ENCODE data around the gene ACTL6B. TPM values are rescaled to one million over a fixed set of nuclear protein-coding genes. Genes with fewer than 3 reads are reported as not detected.

Gene ACTL6B
- total RNA-seq, 6 experiments from 2014 or later: not detected

- H3K9me3 Mint-ChIP-seq: no peaks in the 10 kb centered on the region
Measured at GRCh38 chr7:100641860-100642533, 14.3 kb downstream of the ACTL6B start.

GRCh38 chr7:100641463-100641859 lies 14.8 kb downstream of the ACTL6B start, which contains the start of gene TFR2:
TFR2 (minus strand) TSS chr7:100641552; CDS start chr7:100641509, 43 bp downstream.
- DNase-seq: no peak
- Mint-ChIP-seq H3K27ac (no peak within 1 kb of the TSS), H3K4me3 (no peak within 1 kb of the TSS), H3K36me3 (ENCODE audit: low read depth) (no peaks in the 10 kb centered on the region), H3K4me1 (ENCODE audit: low read depth) (no peaks in the 10 kb centered on the region), H3K9me3 (no peaks in the 10 kb centered on the region), H3K27me3 (ENCODE audit: insufficient read depth) (peaks cover 30% of the 10 kb centered on the region)
- TF ChIP-seq CTCF (IDR thresholded peaks at IDR 0.05): no peak

More at GRCh38 chr7:100641860-100642533, 14.3 kb downstream of the ACTL6B start:
- no peak for DNase-seq
- H3K4me1 Mint-ChIP-seq (ENCODE audit: low read depth): no peaks in the 10 kb centered on the region
- no peak overlapping the region for H3K4me3 Mint-ChIP-seq
- no peak overlapping the region for H3K27ac Mint-ChIP-seq
- H3K27me3 Mint-ChIP-seq (ENCODE audit: insufficient read depth): peaks cover 34% of the 10 kb centered on the region
- no peaks in the 10 kb centered on the region for H3K36me3 Mint-ChIP-seq (ENCODE audit: low read depth)
- TF ChIP-seq CTCF (IDR thresholded peaks at IDR 0.05): no peak

GRCh38 chr7:100640517-100641440 lies 15.5 kb downstream of the ACTL6B start:
- H3K36me3 Mint-ChIP-seq (ENCODE audit: low read depth): no peaks in the 10 kb centered on the region
- H3K27ac Mint-ChIP-seq: no peak overlapping the region
- no peak overlapping the region for H3K4me3 Mint-ChIP-seq
- H3K9me3 Mint-ChIP-seq: no peaks in the 10 kb centered on the region
- H3K27me3 Mint-ChIP-seq (ENCODE audit: insufficient read depth): peaks cover 31% of the 10 kb centered on the region
- H3K4me1 Mint-ChIP-seq (ENCODE audit: low read depth): no peaks in the 10 kb centered on the region
- TF ChIP-seq CTCF (IDR thresholded peaks at IDR 0.05): no peak
- DNase-seq: no peak

- DNase-seq: no peak
- TF ChIP-seq CTCF (IDR thresholded peaks at IDR 0.05): no peak
- no peak overlapping the region for H3K4me3 Mint-ChIP-seq
- H3K9me3 Mint-ChIP-seq: no peaks in the 10 kb centered on the region
- H3K27ac Mint-ChIP-seq: no peak overlapping the region
- peaks cover 30% of the 10 kb centered on the region for H3K27me3 Mint-ChIP-seq (ENCODE audit: insufficient read depth)
- no peaks in the 10 kb centered on the region for H3K36me3 Mint-ChIP-seq (ENCODE audit: low read depth)
- no peaks in the 10 kb centered on the region for H3K4me1 Mint-ChIP-seq (ENCODE audit: low read depth)
Measured at GRCh38 chr7:100639995-100640516, 16.2 kb downstream of the ACTL6B start.

GRCh38 chr7:100632951-100633717 lies 23.1 kb downstream of the ACTL6B start:
- H3K27me3 Mint-ChIP-seq (ENCODE audit: insufficient read depth): peaks cover 28% of the 10 kb centered on the region
- H3K9me3 Mint-ChIP-seq: no peaks in the 10 kb centered on the region
- peak overlapping the region; percentile 78 for H3K4me3 Mint-ChIP-seq
- H3K27ac Mint-ChIP-seq: no peak overlapping the region
- DNase-seq: peak; percentile 16
- TF ChIP-seq CTCF (IDR thresholded peaks at IDR 0.05): peak; percentile 54; the same call in 1 of the 2 replicates
- H3K4me1 Mint-ChIP-seq (ENCODE audit: low read depth): peaks cover 11% of the 10 kb centered on the region; the same call in 1 of the 2 replicates
- no peaks in the 10 kb centered on the region for H3K36me3 Mint-ChIP-seq (ENCODE audit: low read depth)

All from HFFc6 (cell line).